IPS-11a (cell line): Measurements from ENCODE around the gene MBP.
A peak's percentile ranks its signal among the peaks of the same experiment; 100 is the strongest.

Experiments used
- H3K4me3 ChIP-seq: one replicate; pipeline ENCODE4 v1.5.1; 2013; ENCODE audit warnings: low read depth, low read length, control low read depth

MBP gene

DNA sequence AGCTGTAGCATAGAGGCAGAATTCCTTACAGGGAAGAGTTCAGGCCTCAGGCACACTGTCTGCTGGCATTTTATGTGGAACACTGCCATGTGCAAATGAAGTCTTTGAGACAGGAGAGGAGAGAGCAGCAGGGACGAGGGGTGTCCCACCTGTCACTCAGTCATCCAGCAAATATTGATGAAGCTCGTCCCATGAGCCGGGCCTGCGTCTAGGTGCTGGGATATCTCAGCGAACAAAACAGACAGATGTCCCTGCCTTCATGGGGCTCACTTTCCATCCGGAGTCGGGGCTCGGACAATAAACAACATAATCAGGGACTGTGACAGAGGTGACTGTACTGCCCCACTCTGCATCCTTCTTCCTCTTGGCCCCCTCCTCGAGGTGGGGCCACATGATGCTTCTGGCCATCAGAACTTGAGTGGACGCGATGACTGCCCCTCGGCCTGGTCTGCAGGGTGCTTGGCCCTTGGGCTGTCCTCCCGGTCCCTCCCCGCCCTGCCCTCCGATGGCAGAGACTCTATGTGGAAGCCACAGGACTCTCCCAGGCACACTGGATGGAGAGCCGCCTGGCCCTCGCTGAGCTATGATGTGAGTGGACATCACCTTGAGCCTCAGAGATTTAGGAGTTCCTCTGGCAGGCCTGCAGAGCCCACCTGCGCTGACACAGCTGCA, 78.8 kb downstream of the MBP start:
- H3K4me3 ChIP-seq = no peak overlapping the region

DNA sequence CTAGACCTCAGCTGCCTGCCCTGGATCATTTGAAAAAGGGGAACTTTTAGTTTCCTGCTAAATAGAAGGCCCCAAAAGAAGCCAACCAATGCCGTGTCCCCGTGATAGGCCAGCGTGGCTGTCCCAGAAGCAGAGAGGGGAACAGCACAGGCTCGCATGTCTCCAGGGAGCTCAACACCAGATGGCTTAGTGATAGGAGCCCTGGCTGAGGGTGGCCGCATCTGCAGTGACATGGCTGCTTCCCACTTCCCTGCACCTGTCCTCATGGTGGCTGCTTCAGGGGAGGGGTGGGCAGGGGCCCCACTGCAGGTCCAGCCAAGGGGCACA, 79.6 kb downstream of the MBP start:
- no peak overlapping the region for H3K4me3 ChIP-seq

- H3K4me3 ChIP-seq = no peak overlapping the region
Observed at GRCh38 chr18:77052297-77052982, 80.1 kb downstream of the MBP start.

GRCh38 chr18:77051581-77052296, 80.8 kb downstream of the MBP start:
- H3K4me3 ChIP-seq = no peak overlapping the region

DNA sequence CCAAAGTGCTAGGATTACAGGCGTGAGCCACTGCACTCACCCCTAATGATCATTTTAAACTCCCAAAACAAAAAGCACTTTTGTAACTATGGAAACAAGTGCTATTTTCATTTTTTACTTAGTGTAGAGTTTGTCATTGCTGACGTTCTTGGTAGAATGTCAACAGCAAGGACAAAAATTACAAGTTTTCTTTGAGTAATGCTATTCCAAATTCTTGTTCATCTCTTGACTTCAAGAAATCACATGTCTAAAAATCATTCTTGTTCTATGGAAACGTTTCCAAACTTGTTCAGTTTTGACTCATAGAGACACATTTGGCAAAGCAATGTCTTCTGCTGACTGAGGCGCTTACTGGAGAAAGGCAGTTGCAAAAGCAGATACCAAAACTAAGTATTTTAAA, 82.6 kb downstream of the MBP start:
- H3K4me3 ChIP-seq = no peak overlapping the region

DNA sequence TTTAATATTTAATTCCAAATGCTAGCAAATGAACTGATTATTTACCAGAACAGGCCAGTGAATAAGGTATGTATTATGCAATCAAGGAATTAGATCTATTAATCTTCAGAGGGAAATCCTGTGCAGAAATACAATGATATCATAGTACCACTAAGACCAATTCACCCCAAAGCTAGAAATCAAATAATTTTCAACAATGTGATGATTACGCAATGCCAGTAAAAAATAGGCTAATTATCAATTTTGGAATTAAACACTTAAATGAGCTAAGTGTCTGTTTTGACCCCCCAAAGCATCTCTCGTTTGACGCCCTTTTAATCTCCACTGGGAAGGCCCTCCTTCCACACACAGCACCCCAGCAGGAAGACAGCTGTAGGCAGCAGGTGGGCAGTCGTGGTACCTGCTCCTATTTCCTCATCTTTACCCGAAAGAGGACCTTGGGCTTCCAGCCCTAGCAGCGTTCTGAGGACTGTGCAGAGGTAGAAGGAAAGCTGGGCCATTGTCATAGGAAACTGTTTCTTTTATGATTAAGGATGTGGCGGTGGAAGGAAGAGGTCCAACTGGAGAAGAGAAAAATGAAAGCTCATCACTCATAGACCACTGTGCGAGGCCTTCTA, 84.7 kb downstream of the MBP start:
- H3K4me3 ChIP-seq = no peak overlapping the region

GRCh38 chr18:77046994-77047393, 85.6 kb downstream of the MBP start:
- no peak overlapping the region for H3K4me3 ChIP-seq

GRCh38 chr18:77046409-77046808, 86.2 kb downstream of the MBP start:
- H3K4me3 ChIP-seq = no peak overlapping the region

- no peak overlapping the region for H3K4me3 ChIP-seq
Observed at GRCh38 chr18:77045677-77046076, 86.9 kb downstream of the MBP start.

- H3K4me3 ChIP-seq = no peak overlapping the region
Observed at GRCh38 chr18:77044866-77045664, 87.5 kb downstream of the MBP start.

DNA sequence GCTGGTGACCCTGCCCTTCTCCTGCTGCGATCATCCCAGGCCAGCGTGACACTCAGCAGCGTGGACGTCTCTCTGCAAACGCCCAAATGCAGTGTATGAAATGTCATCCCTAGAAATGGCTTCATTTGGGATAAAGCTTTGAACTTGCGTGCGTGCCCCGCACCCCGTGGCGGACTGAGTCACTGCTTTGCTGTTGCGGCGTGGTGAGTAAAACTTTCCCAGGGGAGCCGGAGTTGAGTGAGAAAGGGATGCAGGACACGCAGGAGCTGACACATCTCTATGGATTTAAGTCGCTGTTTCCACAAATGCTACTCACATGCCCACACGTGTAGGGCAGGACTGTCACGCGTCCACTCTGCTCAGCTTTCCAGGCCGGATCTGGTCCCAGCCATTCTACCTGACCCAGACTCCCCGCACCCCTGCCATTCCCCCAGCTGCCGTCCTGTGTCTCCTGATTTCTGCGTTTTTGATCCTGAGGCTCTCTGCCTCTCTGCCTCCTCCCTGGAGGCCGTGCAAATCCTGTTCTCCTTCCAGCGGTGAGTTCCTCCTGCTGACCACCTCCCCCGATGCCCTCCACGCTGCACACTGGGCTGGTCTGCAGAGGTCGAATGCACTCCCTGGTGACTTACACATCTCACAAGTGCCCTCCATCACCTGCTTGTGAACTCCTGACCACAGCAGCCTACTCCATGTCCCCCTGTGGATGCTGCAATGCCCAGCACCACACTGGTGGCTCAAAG, 88.9 kb downstream of the MBP start:
- H3K4me3 ChIP-seq = no peak overlapping the region

DNA sequence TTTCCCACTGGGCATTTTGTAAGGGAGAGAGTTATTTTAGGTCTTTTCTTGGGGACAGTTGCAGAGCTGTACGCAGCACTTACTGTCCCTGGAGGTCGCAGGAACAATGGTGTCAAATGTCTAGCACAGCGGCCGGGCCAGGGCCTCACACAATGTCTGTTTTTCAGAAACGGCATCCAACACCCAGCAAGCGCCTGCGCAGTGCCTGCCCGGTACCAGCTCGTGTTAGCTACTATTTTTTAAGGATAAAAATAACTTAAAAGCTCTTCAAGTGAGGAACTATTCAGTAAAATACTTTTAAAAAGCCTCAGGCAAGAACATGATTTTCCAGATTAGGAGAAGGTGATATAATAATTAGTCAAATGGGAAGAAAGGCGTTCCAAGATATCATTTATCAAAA, 90.0 kb downstream of the MBP start:
- no peak overlapping the region for H3K4me3 ChIP-seq

DNA sequence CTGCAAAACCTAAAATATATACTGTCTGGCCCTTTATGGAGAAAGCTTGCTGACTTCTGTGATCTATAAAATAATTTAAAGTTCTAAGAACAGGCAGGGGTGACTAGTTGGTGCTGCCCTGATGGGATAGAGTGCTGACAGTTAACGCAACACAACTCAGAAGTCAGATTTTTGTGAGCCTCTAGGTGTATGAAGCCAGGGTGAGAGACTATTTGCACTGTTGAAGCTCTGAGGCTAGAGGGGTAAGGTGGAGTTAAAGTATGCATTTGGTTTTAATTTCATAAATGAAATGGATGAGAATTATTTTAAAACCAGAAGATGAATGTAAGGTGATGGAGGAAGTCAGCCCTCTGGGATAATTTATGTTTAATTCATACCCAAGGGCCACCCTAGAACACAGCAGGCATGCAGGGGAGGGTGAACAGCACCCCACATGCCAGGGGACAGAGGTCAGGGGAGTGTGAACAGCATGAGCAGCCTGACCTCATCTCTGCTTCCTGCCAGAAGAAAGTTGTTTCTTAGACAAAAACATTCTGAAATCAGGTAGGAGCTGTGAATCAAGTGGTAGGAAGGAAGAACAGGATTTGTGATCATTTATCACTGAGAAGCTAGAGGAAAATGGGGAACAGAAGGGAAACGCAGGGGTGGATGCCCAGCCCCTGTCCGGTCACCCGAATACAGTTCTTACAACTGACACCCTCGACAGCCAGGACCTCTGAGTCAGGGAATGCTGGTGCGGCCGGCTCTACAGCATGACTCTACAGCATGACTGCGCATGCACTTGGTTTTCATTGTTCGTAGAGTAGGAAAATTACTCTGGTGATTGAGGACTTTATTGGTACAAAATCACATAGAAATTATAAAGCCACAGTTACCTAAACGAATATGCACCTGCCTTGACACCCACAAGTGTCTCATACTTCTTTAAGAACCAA, 93.1 kb downstream of the MBP start:
- H3K4me3 ChIP-seq = no peak overlapping the region

DNA sequence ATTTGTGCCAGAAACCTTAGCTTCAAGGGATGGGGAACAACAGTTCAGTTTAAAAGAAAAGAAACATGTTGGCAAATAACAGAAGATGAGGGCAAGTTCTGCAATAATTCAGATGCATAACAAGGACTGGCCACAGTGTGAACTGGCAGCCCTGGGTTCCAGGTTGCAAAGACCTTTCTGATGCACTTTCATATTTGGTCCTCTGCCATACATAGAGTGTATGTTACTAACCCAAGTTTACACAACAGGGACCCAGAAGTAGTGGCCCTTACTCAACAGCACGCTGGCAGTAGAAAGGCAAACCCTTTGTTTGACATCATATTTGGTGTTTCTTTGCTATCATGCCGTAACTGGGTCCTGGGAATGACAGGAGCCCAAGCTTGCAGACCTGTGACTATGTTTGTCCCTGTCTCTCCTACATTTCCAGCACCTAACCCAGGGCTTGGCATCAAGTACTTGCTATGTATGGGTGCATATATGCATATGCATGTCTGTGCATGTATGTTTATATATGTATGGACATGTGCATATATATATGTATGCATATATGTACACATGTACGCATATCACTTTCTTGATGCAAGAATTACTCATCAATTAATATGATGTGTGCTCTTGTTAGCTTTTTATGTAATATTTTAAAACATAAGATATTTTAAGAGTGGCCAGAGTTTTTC, 94.3 kb downstream of the MBP start:
- H3K4me3 ChIP-seq = peak overlapping the region; percentile 4

- no peak overlapping the region for H3K4me3 ChIP-seq
Observed at GRCh38 chr18:77037567-77037966, 95.0 kb downstream of the MBP start.

DNA sequence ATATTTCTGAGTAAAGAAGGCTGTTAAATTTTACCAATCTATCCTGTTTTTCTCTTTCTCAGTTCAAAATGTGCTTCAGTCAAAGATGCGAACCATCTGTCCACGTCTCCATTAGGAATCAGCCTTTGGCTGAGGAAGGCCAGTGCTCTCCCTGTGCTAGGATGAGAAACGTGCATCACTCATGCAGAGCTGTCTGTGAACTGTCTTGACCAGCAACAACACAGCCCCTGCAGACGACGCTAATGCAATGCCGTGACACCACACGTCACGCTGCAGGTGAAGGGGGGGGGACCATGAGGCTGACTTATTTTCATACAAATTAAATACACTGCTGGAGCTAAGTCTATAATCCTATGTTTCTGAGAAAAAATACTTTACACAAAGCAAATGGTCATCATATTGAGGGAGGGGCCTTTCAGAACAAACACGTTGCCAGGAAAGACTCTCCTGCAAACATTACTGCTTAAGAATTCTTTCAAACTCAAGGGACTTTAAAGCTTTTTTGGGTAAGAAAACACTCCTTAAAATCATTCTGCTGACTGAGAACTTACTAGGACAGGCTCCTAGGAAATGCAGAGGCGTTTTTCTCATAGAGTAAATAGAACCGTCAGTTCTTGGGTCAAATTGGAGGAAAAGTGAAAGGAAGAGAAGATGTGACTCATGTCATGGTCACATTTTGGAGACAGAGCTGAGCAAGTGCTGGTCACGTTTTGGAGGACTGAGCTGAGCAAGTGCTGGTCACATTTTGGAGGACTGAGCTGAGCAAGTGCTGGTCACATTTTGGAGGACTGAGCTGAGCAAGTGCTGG, 97.0 kb downstream of the MBP start:
- no peak overlapping the region for H3K4me3 ChIP-seq

- H3K4me3 ChIP-seq = no peak overlapping the region
Observed at GRCh38 chr18:77033575-77033974, 99.0 kb downstream of the MBP start.

GRCh38 chr18:77032181-77032701, 100.3 kb downstream of the MBP start:
- H3K4me3 ChIP-seq = no peak overlapping the region
